ENCODE measurements around the gene KRT6C. TPM values are rescaled to one million over a fixed set of nuclear protein-coding genes. Genes with fewer than 3 reads are reported as not detected.

The KRT6C gene
- total RNA-seq, 1 donor from 2014 or later = not detected

- intact Hi-C loops (cut with DNase I) = no loop called here
- Histone ChIP-seq H3K27ac (no peak overlapping the region), H3K4me3 (no peak overlapping the region), H3K9me3 (no peaks in the 10 kb centered on the region), H3K4me1 (no peaks in the 10 kb centered on the region), H3K36me3 (no peaks in the 10 kb centered on the region), H3K27me3 (ENCODE audit: low read depth) (peaks cover 7% of the 10 kb centered on the region)
- ATAC-seq (no peak), DNase-seq (no peak)
- TF ChIP-seq CTCF (IDR thresholded peaks at IDR 0.05) = no peak
Measured at GRCh38 chr12:52439845-52440244, 33.8 kb downstream of the KRT6C start.

GRCh38 chr12:52439420-52439819, 34.2 kb downstream of the KRT6C start:
- no peaks in the 10 kb centered on the region for H3K9me3 ChIP-seq
- no peak overlapping the region for H3K4me3 ChIP-seq
- DNase-seq (no peak), ATAC-seq (no peak)
- no peak overlapping the region for H3K27ac ChIP-seq
- H3K4me1 ChIP-seq = no peaks in the 10 kb centered on the region
- intact Hi-C loops (cut with DNase I) = no loop called here
- peaks cover 7% of the 10 kb centered on the region for H3K27me3 ChIP-seq (ENCODE audit: low read depth)
- no peaks in the 10 kb centered on the region for H3K36me3 ChIP-seq
- no peak for TF ChIP-seq CTCF (IDR thresholded peaks at IDR 0.05)

GRCh38 chr12:52438305-52439301, 35.0 kb downstream of the KRT6C start:
- H3K27ac ChIP-seq = no peak overlapping the region
- H3K4me1 ChIP-seq = no peaks in the 10 kb centered on the region
- no peak for ATAC-seq
- no peaks in the 10 kb centered on the region for H3K36me3 ChIP-seq
- peaks cover 7% of the 10 kb centered on the region for H3K27me3 ChIP-seq (ENCODE audit: low read depth)
- no peaks in the 10 kb centered on the region for H3K9me3 ChIP-seq
- no peak overlapping the region for H3K4me3 ChIP-seq
- intact Hi-C loops (cut with DNase I) = no loop called here
- DNase-seq = no peak
- TF ChIP-seq CTCF (IDR thresholded peaks at IDR 0.05) = no peak

GRCh38 chr12:52437508-52437907, 36.1 kb downstream of the KRT6C start:
- Histone ChIP-seq H3K9me3 (no peaks in the 10 kb centered on the region), H3K4me1 (no peaks in the 10 kb centered on the region), H3K27ac (no peak overlapping the region), H3K27me3 (ENCODE audit: low read depth) (peaks cover 7% of the 10 kb centered on the region), H3K4me3 (no peak overlapping the region), H3K36me3 (no peaks in the 10 kb centered on the region)
- ATAC-seq = no peak
- intact Hi-C loops (cut with DNase I) = no loop called here
- TF ChIP-seq CTCF (IDR thresholded peaks at IDR 0.05) = no peak
- DNase-seq = no peak

- TF ChIP-seq CTCF (IDR thresholded peaks at IDR 0.05) = no peak
- no peak for ATAC-seq
- Histone ChIP-seq H3K27ac (no peak overlapping the region), H3K4me1 (no peaks in the 10 kb centered on the region), H3K9me3 (no peaks in the 10 kb centered on the region), H3K27me3 (ENCODE audit: low read depth) (peaks cover 7% of the 10 kb centered on the region), H3K36me3 (no peaks in the 10 kb centered on the region), H3K4me3 (no peak overlapping the region)
- DNase-seq = no peak
- intact Hi-C loops (cut with DNase I) = no loop called here
Measured at GRCh38 chr12:52436828-52437474, 36.7 kb downstream of the KRT6C start.

All from lower lobe of right lung (tissue), 2 donors.